ENCODE measurements around the gene KLHL34.

DNA sequence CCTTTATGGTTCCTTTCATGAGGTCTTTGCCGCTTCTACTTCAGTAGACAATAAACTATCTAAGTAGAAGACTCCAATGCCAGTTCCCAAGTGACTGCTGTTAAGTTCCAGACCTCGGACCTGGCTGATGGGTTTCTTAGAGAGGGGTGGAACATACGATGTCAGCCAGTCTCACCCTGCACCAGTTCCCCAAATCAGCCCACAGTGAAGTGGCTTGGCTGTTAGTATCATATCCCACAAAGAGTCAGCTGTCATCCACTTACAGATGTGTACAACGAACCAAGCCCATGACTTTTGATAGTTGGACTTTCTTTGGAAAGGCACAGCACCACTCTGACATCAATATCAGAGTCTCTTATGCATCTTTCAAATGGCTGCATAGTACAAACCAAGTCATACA, 8.1 kb upstream of the KLHL34 start:
- TF ChIP-seq EZH2 (IDR thresholded peaks at IDR 0.05) (no peak), POLR2AphosphoS5 (IDR thresholded peaks at IDR 0.05; ENCODE audit: borderline replicate concordance, low read depth, low read length) (no peak)

Measured in SK-N-MC (cell line).